PC-3 (cell line): ENCODE data around the gene COMMD3. TPM values are rescaled to one million over a fixed set of nuclear protein-coding genes. Genes with fewer than 3 reads are reported as not detected.

ENCODE experiments used
- ATAC-seq: fragments of 200-7000 bp; cut with Tn5 transposase; 2 replicates; pipeline ENCODE4 v1.9.1; 2020; ENCODE audit warnings: mild to moderate bottlenecking, moderate library complexity
- BruUV-seq: library from RNA; stranded (reverse); fragments of 400-500 nt; replicated peaks from 2 replicates; lab custom pipeline; 2021; lab: Mats Ljungman, UMichigan
- CTCF ChIA-PET: fragments of 300-600 bp; sonication (Branson Sonifier 250); formaldehyde crosslinking; loops from one replicate; lab custom pipeline; 2022; ENCODE audit warnings: antibody characterized with exemption; lab: Charles Lee
- POLR2A ChIA-PET: fragments of 300-600 bp; sonication (Branson Sonifier 250); formaldehyde crosslinking; loops from one replicate; lab custom pipeline; 2022; ENCODE audit warnings: antibody characterized with exemption; ENCODE audit not compliant: unreplicated experiment; lab: Charles Lee
- DNase-seq: peaks from one replicate; pipeline ENCODE4 v3.0.0-alpha.2; 2015
- H2AFZ ChIP-seq: fragments of 300-600 bp; sonication (generic); 2 replicates; pipeline ENCODE4 v1.6.0; 2016; ENCODE audit warnings: antibody characterized with exemption, low read length
- H3F3A ChIP-seq: fragments of 300-600 bp; sonication (generic); one replicate; pipeline ENCODE4 v1.6.0; 2017; ENCODE audit warnings: antibody characterized with exemption, low read length, control low read depth, mild to moderate bottlenecking; ENCODE audit not compliant: unreplicated experiment
- H3K27ac ChIP-seq: fragments of 300-600 bp; sonication (generic); 2 replicates; pipeline ENCODE4 v1.5.1; 2016; ENCODE audit warnings: mild to moderate bottlenecking, low read length
- H3K27me3 ChIP-seq: fragments of 300-600 bp; sonication (generic); 2 replicates; pipeline ENCODE4 v1.6.1; 2016; ENCODE audit warnings: low read length, mixed read lengths
- H3K36me3 ChIP-seq: fragments of 300-600 bp; sonication (generic); 2 replicates; pipeline ENCODE4 v1.6.1; 2016; ENCODE audit warnings: low read depth, mixed run types, low read length, mixed read lengths
- H3K4me1 ChIP-seq: fragments of 300-600 bp; sonication (generic); 2 replicates; pipeline ENCODE4 v1.5.1; 2016; ENCODE audit warnings: low read length; ENCODE audit not compliant: insufficient read depth
- H3K4me2 ChIP-seq: fragments of 300-600 bp; sonication (generic); 2 replicates; pipeline ENCODE4 v1.6.0; 2016; ENCODE audit warnings: low read length
- H3K4me3 ChIP-seq: fragments of 300-600 bp; sonication (generic); 2 replicates; pipeline ENCODE4 v1.5.1; 2016; ENCODE audit warnings: mild to moderate bottlenecking, low read length, mixed read lengths
- H3K79me2 ChIP-seq: fragments of 300-600 bp; sonication (generic); 2 replicates; pipeline ENCODE4 v1.6.1; 2017; ENCODE audit warnings: low read length, mixed read lengths
- H3K9ac ChIP-seq: fragments of 300-600 bp; sonication (generic); 2 replicates; pipeline ENCODE4 v1.6.0; 2016; ENCODE audit warnings: mild to moderate bottlenecking, low read length
- H3K9me2 ChIP-seq: fragments of 300-600 bp; sonication (generic); replicated peaks from 2 replicates; pipeline ENCODE4 v1.6.1; 2016; ENCODE audit warnings: mixed run types, low read length, mixed read lengths
- H3K9me3 ChIP-seq: fragments of 300-600 bp; sonication (generic); 2 replicates; pipeline ENCODE4 v1.6.1; 2016; ENCODE audit warnings: low read length, mixed read lengths
- H4K20me1 ChIP-seq: fragments of 300-600 bp; sonication (generic); 2 replicates; pipeline ENCODE4 v1.6.1; 2016; ENCODE audit warnings: low read length, mixed read lengths
- CTCF ChIP-seq: fragments of 300-600 bp; sonication (generic); conservative IDR thresholded peaks from 2 replicates; pipeline ENCODE4 v1.5.1; 2017; ENCODE audit warnings: antibody characterized with exemption, low read depth, mild to moderate bottlenecking, low read length
- EZH2 ChIP-seq: fragments of 300-600 bp; sonication (generic); IDR thresholded peaks from one replicate; pipeline ENCODE4 v1.6.1; 2017; ENCODE audit warnings: antibody characterized with exemption, mild to moderate bottlenecking, low read length; ENCODE audit not compliant: unreplicated experiment
- EZH2phosphoT487 ChIP-seq: fragments of 300-600 bp; sonication (generic); IDR thresholded peaks from 2 replicates; pipeline ENCODE4 v1.6.1; 2018; ENCODE audit warnings: mild to moderate bottlenecking, antibody characterized with exemption, low read length, borderline replicate concordance
- intact Hi-C: fragments of 100-400 bp; cut with micrococcal nuclease; formaldehyde crosslinking; loops from 2 replicates; pipeline ENCODE4 v1.9.0; 2023
- total RNA-seq: library from RNA; depleted of rRNA; stranded (reverse); fragments of >200 nt; gene quantifications from 2 replicates; pipeline ENCODE4 v1.2.3, GENCODE V29; 2014

Gene COMMD3
- total RNA-seq, 1 experiment from 2014 or later, result 86.4 TPM

- H3K9ac ChIP-seq, result peak overlapping the region; percentile 99
- no peaks in the 10 kb centered on the region for H3K27me3 ChIP-seq
- TF ChIP-seq EZH2phosphoT487 (no peak), EZH2 (no peak), CTCF (no peak)
- ATAC-seq, result no peak
- H3K4me2 ChIP-seq, result peak overlapping the region; percentile 92
- peak overlapping the region; percentile 90 for H3K27ac ChIP-seq
- peaks cover 20% of the 10 kb centered on the region for H3K4me1 ChIP-seq
- H3K4me3 ChIP-seq, result peak overlapping the region; percentile 90
- H3K9me3 ChIP-seq, result no peaks in the 10 kb centered on the region
- no peaks in the 10 kb centered on the region for H3K9me2 ChIP-seq
- H4K20me1 ChIP-seq, result peaks cover 16% of the 10 kb centered on the region
- peak; percentile 29 for DNase-seq
- peaks cover 87% of the 10 kb centered on the region for H3K79me2 ChIP-seq
- no peak overlapping the region for H2AFZ ChIP-seq
- POLR2A ChIA-PET, result interaction anchor here (0.7 kb wide), 1 partner anchor 103 kb away, joined by 5 read pairs; no protein-coding TSS in a partner anchor
- H3F3A ChIP-seq, result no peaks in the 10 kb centered on the region
- intact Hi-C loops, result loop anchor here (5.0 kb wide), 1 partner anchor 299 kb away; no protein-coding TSS in a partner anchor
- H3K36me3 ChIP-seq, result peaks cover 24% of the 10 kb centered on the region
- CTCF ChIA-PET, result interaction anchor here (0.6 kb wide), 1 partner anchor 62 kb away, joined by 3 read pairs; no protein-coding TSS in a partner anchor
- BruUV-seq, result no TSS peak
Observed at GRCh38 chr10:22323538-22324305, 7.5 kb downstream of the COMMD3 start.

- Histone ChIP-seq H3K9me2 (no peaks in the 10 kb centered on the region), H3K36me3 (peaks cover 31% of the 10 kb centered on the region), H4K20me1 (peaks cover 16% of the 10 kb centered on the region), H3K4me3 (peak overlapping the region; percentile 90), H3K4me1 (peaks cover 15% of the 10 kb centered on the region), H2AFZ (no peak overlapping the region), H3K27ac (peak overlapping the region; percentile 90), H3K27me3 (no peaks in the 10 kb centered on the region), H3K4me2 (peak overlapping the region; percentile 92), H3K9me3 (no peaks in the 10 kb centered on the region), H3K79me2 (peaks cover 85% of the 10 kb centered on the region), H3F3A (no peaks in the 10 kb centered on the region), H3K9ac (peak overlapping the region; percentile 99)
- intact Hi-C loops, result loop anchor here (5.0 kb wide), 1 partner anchor 298 kb away; no protein-coding TSS in a partner anchor
- peak; percentile 9 for DNase-seq
- no TSS peak for BruUV-seq
- TF ChIP-seq EZH2phosphoT487, result no peak
- no peak for TF ChIP-seq EZH2
- no peak for TF ChIP-seq CTCF
- ChIA-PET POLR2A (interaction anchor here (0.7 kb wide), 1 partner anchor 102 kb away, joined by 5 read pairs; no protein-coding TSS in a partner anchor), CTCF (no interaction called here)
- no peak for ATAC-seq
Observed at GRCh38 chr10:22324413-22324812, 8.2 kb downstream of the COMMD3 start.
